Kidney epithelial cell (primary cell): Measurements from ENCODE around the gene ZFAND2B. TPM values are rescaled to one million over a fixed set of nuclear protein-coding genes. Genes with fewer than 3 reads are reported as not detected.
A peak's percentile ranks its signal among the peaks of the same experiment; 100 is the strongest.

ENCODE experiments used
- DNase-seq: peaks from one replicate; pipeline ENCODE4 v3.0.0-alpha.2; 2010; ENCODE audit warnings: low read depth
- H3K27me3 ChIP-seq: 2 replicates; pipeline ENCODE4 v1.6.0; 2011; ENCODE audit warnings: low read length; ENCODE audit not compliant: control insufficient read depth, insufficient read depth
- H3K36me3 ChIP-seq: 2 replicates; pipeline ENCODE4 v1.5.1; 2011; ENCODE audit warnings: low read length; ENCODE audit not compliant: control insufficient read depth, insufficient read depth
- H3K4me3 ChIP-seq: 2 replicates; pipeline ENCODE4 v1.5.1; 2011; ENCODE audit warnings: low read depth, mild to moderate bottlenecking, control low read depth, low read length
- CTCF ChIP-seq: IDR thresholded peaks from 2 replicates; pipeline ENCODE4 v1.5.1; 2011; ENCODE audit warnings: mild to moderate bottlenecking, moderate library complexity, low read length, control low read depth, inconsistent platforms; ENCODE audit not compliant: insufficient read depth, poor library complexity, severe bottlenecking
- total RNA-seq: library from RNA; depleted of rRNA; stranded (reverse); fragments of >200 nt; gene quantifications from 2 replicates; pipeline ENCODE4 v1.2.3, GENCODE V29; 2015

Gene ZFAND2B
- total RNA-seq, 1 donor from 2014 or later: 44.3 TPM

- no peak for TF ChIP-seq CTCF
- DNase-seq: no peak
- Histone ChIP-seq H3K27me3 (no peaks in the 10 kb centered on the region), H3K36me3 (no peaks in the 10 kb centered on the region), H3K4me3 (no peak overlapping the region)
Measured at GRCh38 chr2:219247678-219248642, 41.4 kb downstream of the ZFAND2B start.

GRCh38 chr2:219248845-219249202, 42.2 kb downstream of the ZFAND2B start:
- TF ChIP-seq CTCF: no peak
- no peaks in the 10 kb centered on the region for H3K36me3 ChIP-seq
- DNase-seq: no peak
- no peak overlapping the region for H3K4me3 ChIP-seq
- no peaks in the 10 kb centered on the region for H3K27me3 ChIP-seq

DNA sequence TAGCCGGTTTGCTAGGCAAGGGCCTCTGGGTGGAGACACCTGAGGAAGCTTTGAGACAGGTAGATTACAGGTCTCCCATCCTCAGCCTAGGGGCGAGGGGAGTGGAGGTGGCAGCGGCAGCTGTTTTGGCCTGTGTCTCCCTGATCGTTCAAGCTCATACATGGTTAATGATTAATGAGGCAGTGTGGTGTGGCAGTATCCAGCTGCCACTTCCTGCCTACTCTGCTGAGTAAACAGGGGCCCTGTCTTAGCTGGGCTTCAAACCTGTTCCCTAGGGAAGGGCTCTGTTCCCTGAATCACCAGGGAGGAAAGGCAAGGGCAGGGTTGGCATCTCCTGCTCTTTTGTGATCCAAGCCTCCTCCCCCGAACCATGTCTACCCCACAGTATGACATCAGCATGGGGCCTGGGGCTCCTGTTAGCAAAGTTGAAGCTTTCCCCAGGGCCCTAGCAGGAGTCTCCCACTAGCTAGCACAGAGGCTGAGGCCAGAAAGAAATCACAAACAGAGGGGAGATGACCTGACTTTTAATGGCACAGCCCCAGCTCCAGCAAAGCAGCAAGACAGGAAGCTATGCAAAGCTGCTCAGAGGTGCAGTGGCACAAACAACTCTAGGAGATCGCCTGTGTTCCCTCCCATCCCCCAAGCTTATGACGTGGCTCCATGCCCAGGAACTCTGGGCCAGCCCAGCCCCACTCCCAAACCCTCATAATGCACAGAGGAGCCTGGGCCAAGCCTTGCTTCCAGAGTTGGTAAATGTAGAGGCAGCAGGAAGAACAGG, 42.8 kb downstream of the ZFAND2B start:
- Histone ChIP-seq H3K36me3 (no peaks in the 10 kb centered on the region), H3K4me3 (no peak overlapping the region), H3K27me3 (peaks cover 5% of the 10 kb centered on the region)
- DNase-seq: peak; percentile 96
- no peak for TF ChIP-seq CTCF

- H3K4me3 ChIP-seq: no peak overlapping the region
- no peak for TF ChIP-seq CTCF
Measured at GRCh38 chr2:219250049-219250781, 43.6 kb downstream of the ZFAND2B start.

DNA sequence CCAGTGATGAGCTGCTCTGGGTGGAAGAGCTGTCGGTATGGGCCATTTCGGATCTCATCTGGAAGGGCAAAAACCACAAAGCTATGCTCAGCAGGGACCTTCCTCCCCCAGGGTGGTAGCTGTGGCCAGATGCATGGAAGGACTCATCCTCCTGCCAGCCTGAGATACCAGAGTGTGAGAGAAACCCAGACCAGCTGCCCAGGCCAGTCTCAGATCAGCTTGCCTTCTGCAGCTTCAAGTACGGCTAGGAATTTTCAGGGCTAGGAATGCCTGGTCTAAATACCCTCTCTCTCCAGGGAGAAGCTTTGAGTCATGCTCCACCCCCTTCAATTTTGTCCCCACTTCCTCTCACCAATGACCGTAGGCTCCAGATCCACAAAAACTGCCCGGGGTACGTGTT, 45.1 kb downstream of the ZFAND2B start:
- Histone ChIP-seq H3K36me3 (no peaks in the 10 kb centered on the region), H3K4me3 (no peak overlapping the region), H3K27me3 (peaks cover 9% of the 10 kb centered on the region)
- no peak for DNase-seq
- no peak for TF ChIP-seq CTCF

More at GRCh38 chr2:219250049-219250781, 43.6 kb downstream of the ZFAND2B start:
- DNase-seq: no peak
- no peaks in the 10 kb centered on the region for H3K36me3 ChIP-seq
- H3K27me3 ChIP-seq: peaks cover 9% of the 10 kb centered on the region
